PC-9 (cell line): ENCODE measurements around the gene CUL9. TPM values are rescaled to one million over a fixed set of nuclear protein-coding genes. Genes with fewer than 3 reads are reported as not detected.

Experiments
- BruUV-seq: library from RNA; stranded (reverse); fragments of 400-500 nt; replicated peaks from 2 replicates; lab custom pipeline; 2021; lab: Mats Ljungman, UMichigan
- CTCF ChIA-PET: fragments of 300-600 bp; sonication (Branson Sonifier 250); formaldehyde crosslinking; loops from one replicate; lab custom pipeline; 2022; ENCODE audit warnings: antibody characterized with exemption; lab: Charles Lee
- POLR2A ChIA-PET: fragments of 300-600 bp; sonication (Branson Sonifier 250); formaldehyde crosslinking; loops from one replicate; lab custom pipeline; 2022; ENCODE audit warnings: antibody characterized with exemption; ENCODE audit not compliant: unreplicated experiment; lab: Charles Lee
- DNase-seq, 2 experiments: peaks; one replicate each; pipeline versions ENCODE4 v3.0.0 to v3.0.0-alpha.2; 2015 to 2022; ENCODE audit warnings: mixed read lengths in 1 of 2
- H2AFZ ChIP-seq: fragments of 200-600 bp; sonication (generic); 2 replicates; pipeline ENCODE4 v1.8.1; 2017; ENCODE audit warnings: antibody characterized with exemption
- H3F3A ChIP-seq: fragments of 200-600 bp; sonication (generic); 2 replicates; pipeline ENCODE4 v1.8.1; 2017; ENCODE audit warnings: antibody characterized with exemption, mild to moderate bottlenecking, low read depth; ENCODE audit not compliant: insufficient read depth
- H3K27ac ChIP-seq: fragments of 200-600 bp; sonication (generic); 2 replicates; pipeline ENCODE4 v1.6.1; 2016; ENCODE audit warnings: mixed run types
- H3K27me3 ChIP-seq: fragments of 200-600 bp; sonication (generic); 2 replicates; pipeline ENCODE4 v1.6.1; 2016; ENCODE audit warnings: low read depth, mixed run types; ENCODE audit not compliant: insufficient read depth
- H3K36me3 ChIP-seq: fragments of 200-600 bp; sonication (generic); 2 replicates; pipeline ENCODE4 v1.6.1; 2016; ENCODE audit warnings: low read depth, mixed run types
- H3K4me1 ChIP-seq: fragments of 200-600 bp; sonication (generic); replicated peaks from 2 replicates; pipeline ENCODE4 v1.6.1; 2016; ENCODE audit warnings: mixed run types; ENCODE audit not compliant: insufficient read depth
- H3K4me2 ChIP-seq: fragments of 200-600 bp; sonication (generic); 2 replicates; pipeline ENCODE4 v1.6.1; 2017; ENCODE audit warnings: mixed run types
- H3K4me3 ChIP-seq: fragments of 200-600 bp; sonication (generic); 2 replicates; pipeline ENCODE4 v1.6.1; 2016; ENCODE audit warnings: mixed run types
- H3K79me2 ChIP-seq: fragments of 200-600 bp; sonication (generic); 2 replicates; pipeline ENCODE4 v1.6.1; 2017; ENCODE audit warnings: low read depth, mixed run types
- H3K9me2 ChIP-seq: fragments of 200-600 bp; sonication (generic); 2 replicates; pipeline ENCODE4 v1.8.1; 2017; ENCODE audit warnings: mild to moderate bottlenecking; ENCODE audit not compliant: insufficient read depth
- H3K9me3 ChIP-seq: fragments of 200-600 bp; sonication (generic); 2 replicates; pipeline ENCODE4 v1.8.1; 2016; ENCODE audit warnings: low read depth; ENCODE audit not compliant: insufficient read depth
- H4K20me1 ChIP-seq: fragments of 200-600 bp; sonication (generic); 2 replicates; pipeline ENCODE4 v1.8.1; 2017; ENCODE audit not compliant: insufficient read depth
- EZH2 ChIP-seq: fragments of 200-600 bp; sonication (generic); IDR thresholded peaks from 2 replicates; pipeline ENCODE4 v1.8.0; 2017; ENCODE audit warnings: antibody characterized with exemption, low read depth
- intact Hi-C: fragments of 100-400 bp; cut with micrococcal nuclease; formaldehyde crosslinking; loops from one replicate; pipeline ENCODE4 v1.10.0; 2022; ENCODE audit not compliant: unreplicated experiment
- total RNA-seq: library from RNA; stranded (reverse); gene quantifications from 2 replicates; pipeline ENCODE4 v1.2.3, GENCODE V29; 2021
- TF ChIP-seq, protein P1 (sequence below): fragments of 200-600 bp; sonication (generic); conservative IDR thresholded peaks from 2 replicates; pipeline ENCODE4 v1.6.1; 2017; ENCODE audit warnings: mixed run types, antibody characterized with exemption, mild to moderate bottlenecking, moderate library complexity

The CUL9 gene
- total RNA-seq, 1 experiment from 2014 or later = 52.8 TPM

GRCh38 chr6:43200541-43200940 is 18.5 kb downstream of the CUL9 start:
- BruUV-seq = no TSS peak
- no peaks in the 10 kb centered on the region for H3K27me3 ChIP-seq
- H3K4me3 ChIP-seq = no peak overlapping the region
- no peaks in the 10 kb centered on the region for H4K20me1 ChIP-seq
- ChIA-PET CTCF (no interaction called here), POLR2A (interaction anchor here (0.6 kb wide), 1 partner anchor 30 kb away, joined by 7 read pairs; no protein-coding TSS in a partner anchor)
- intact Hi-C loops = no loop called here
- no peak for TF ChIP-seq EZH2
- no peaks in the 10 kb centered on the region for H3K4me1 ChIP-seq
- no peak for DNase-seq
- no peak overlapping the region for H3K27ac ChIP-seq
- H3K4me2 ChIP-seq = no peak overlapping the region
- no peak overlapping the region for H2AFZ ChIP-seq
- H3K36me3 ChIP-seq = no peaks in the 10 kb centered on the region
- no peaks in the 10 kb centered on the region for H3K79me2 ChIP-seq
- no peaks in the 10 kb centered on the region for H3K9me3 ChIP-seq
- no peaks in the 10 kb centered on the region for H3F3A ChIP-seq
- H3K9me2 ChIP-seq = no peaks in the 10 kb centered on the region

- ChIA-PET CTCF (no interaction called here), POLR2A (no interaction called here)
- Histone ChIP-seq H4K20me1 (no peaks in the 10 kb centered on the region), H3K27ac (no peak overlapping the region), H3K27me3 (no peaks in the 10 kb centered on the region), H3K36me3 (no peaks in the 10 kb centered on the region), H3F3A (no peaks in the 10 kb centered on the region), H3K4me2 (no peak overlapping the region), H3K79me2 (no peaks in the 10 kb centered on the region), H3K4me3 (no peak overlapping the region), H3K4me1 (no peaks in the 10 kb centered on the region; the same call in 1 of the 2 replicates), H2AFZ (no peak overlapping the region), H3K9me2 (no peaks in the 10 kb centered on the region), H3K9me3 (no peaks in the 10 kb centered on the region)
- intact Hi-C loops = no loop called here
- no peak for DNase-seq
- BruUV-seq = no TSS peak
- no peak for TF ChIP-seq EZH2
- TF ChIP-seq, protein P1, sequence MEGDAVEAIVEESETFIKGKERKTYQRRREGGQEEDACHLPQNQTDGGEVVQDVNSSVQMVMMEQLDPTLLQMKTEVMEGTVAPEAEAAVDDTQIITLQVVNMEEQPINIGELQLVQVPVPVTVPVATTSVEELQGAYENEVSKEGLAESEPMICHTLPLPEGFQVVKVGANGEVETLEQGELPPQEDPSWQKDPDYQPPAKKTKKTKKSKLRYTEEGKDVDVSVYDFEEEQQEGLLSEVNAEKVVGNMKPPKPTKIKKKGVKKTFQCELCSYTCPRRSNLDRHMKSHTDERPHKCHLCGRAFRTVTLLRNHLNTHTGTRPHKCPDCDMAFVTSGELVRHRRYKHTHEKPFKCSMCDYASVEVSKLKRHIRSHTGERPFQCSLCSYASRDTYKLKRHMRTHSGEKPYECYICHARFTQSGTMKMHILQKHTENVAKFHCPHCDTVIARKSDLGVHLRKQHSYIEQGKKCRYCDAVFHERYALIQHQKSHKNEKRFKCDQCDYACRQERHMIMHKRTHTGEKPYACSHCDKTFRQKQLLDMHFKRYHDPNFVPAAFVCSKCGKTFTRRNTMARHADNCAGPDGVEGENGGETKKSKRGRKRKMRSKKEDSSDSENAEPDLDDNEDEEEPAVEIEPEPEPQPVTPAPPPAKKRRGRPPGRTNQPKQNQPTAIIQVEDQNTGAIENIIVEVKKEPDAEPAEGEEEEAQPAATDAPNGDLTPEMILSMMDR = no peak
These were observed 20.5 kb downstream of the CUL9 start for GRCh38 chr6:43202451-43202850.

GRCh38 chr6:43203029-43203717 is 21.2 kb downstream of the CUL9 start:
- no peaks in the 10 kb centered on the region for H4K20me1 ChIP-seq
- no peaks in the 10 kb centered on the region; the same call in 1 of the 2 replicates for H3K4me1 ChIP-seq
- intact Hi-C loops = no loop called here
- no peak for TF ChIP-seq EZH2
- TF ChIP-seq, protein P1 = no peak
- BruUV-seq = no TSS peak
- CTCF ChIA-PET = no interaction called here
- no peak overlapping the region for H3K4me3 ChIP-seq
- no peak overlapping the region for H2AFZ ChIP-seq
- no peaks in the 10 kb centered on the region for H3F3A ChIP-seq
- no peaks in the 10 kb centered on the region for H3K9me3 ChIP-seq
- DNase-seq = no peak
- no peaks in the 10 kb centered on the region for H3K27me3 ChIP-seq
- H3K27ac ChIP-seq = no peak overlapping the region
- H3K9me2 ChIP-seq = no peaks in the 10 kb centered on the region
- H3K79me2 ChIP-seq = no peaks in the 10 kb centered on the region
- POLR2A ChIA-PET = no interaction called here
- H3K4me2 ChIP-seq = no peak overlapping the region
- H3K36me3 ChIP-seq = no peaks in the 10 kb centered on the region
